Neural cell (in vitro differentiated cells): ENCODE results near the gene COL4A1. TPM values are rescaled to one million over a fixed set of nuclear protein-coding genes. Genes with fewer than 3 reads are reported as not detected.

Source experiments
- H2AFZ ChIP-seq: fragments of 200-600, 300-800 bp; sonication (generic), shearing (Covaris generic); 2 replicates; pipeline ENCODE4 v1.6.0; 2014; ENCODE audit warnings: low read depth, mild to moderate bottlenecking, antibody characterized with exemption, low read length, moderate library complexity
- H3F3A ChIP-seq: fragments of 200-600 bp; shearing (Covaris generic); 2 replicates; pipeline ENCODE4 v1.6.1; 2016; ENCODE audit warnings: mild to moderate bottlenecking, moderate library complexity, mixed read lengths, antibody characterized with exemption, low read length; ENCODE audit not compliant: insufficient read depth, poor library complexity, severe bottlenecking
- H3K27ac ChIP-seq: fragments of 200-600, 300-800 bp; sonication (generic), shearing (Covaris generic); 2 replicates; pipeline ENCODE4 v1.5.1; 2014; ENCODE audit warnings: mild to moderate bottlenecking, low read length, moderate library complexity
- H3K27me3 ChIP-seq: fragments of 300-800, 200-600 bp; sonication (generic), shearing (Covaris generic); 2 replicates; pipeline ENCODE4 v1.6.0; 2014; ENCODE audit warnings: mild to moderate bottlenecking, low read depth, low read length, moderate library complexity; ENCODE audit not compliant: insufficient read depth
- H3K36me3 ChIP-seq: fragments of 300-800, 200-600 bp; sonication (generic), shearing (Covaris generic); 2 replicates; pipeline ENCODE4 v1.5.1; 2014; ENCODE audit warnings: mild to moderate bottlenecking, antibody characterized with exemption, low read length, moderate library complexity; ENCODE audit not compliant: insufficient read depth
- H3K4me2 ChIP-seq: fragments of 300-800, 200-600 bp; sonication (generic), shearing (Covaris generic); 2 replicates; pipeline ENCODE4 v1.6.0; 2014; ENCODE audit warnings: mild to moderate bottlenecking, low read length
- H3K4me3 ChIP-seq: fragments of 300-800, 200-600 bp; sonication (generic), shearing (Covaris generic); 2 replicates; pipeline ENCODE4 v1.5.1; 2014; ENCODE audit warnings: mild to moderate bottlenecking, low read length, moderate library complexity
- H3K79me2 ChIP-seq: fragments of 200-600 bp; shearing (Covaris generic); replicated peaks from 2 replicates; pipeline ENCODE4 v1.6.0; 2014; ENCODE audit warnings: mild to moderate bottlenecking, low read length, moderate library complexity; ENCODE audit not compliant: insufficient read depth
- H3K9ac ChIP-seq: fragments of 300-800, 200-600 bp; sonication (generic), shearing (Covaris generic); 2 replicates; pipeline ENCODE4 v1.6.1; 2016; ENCODE audit warnings: mild to moderate bottlenecking, low read length, mixed read lengths
- H3K9me2 ChIP-seq: fragments of 200-600 bp; shearing (Covaris generic); 2 replicates; pipeline ENCODE4 v1.6.1; 2016; ENCODE audit warnings: mild to moderate bottlenecking, low read length, mixed read lengths; ENCODE audit not compliant: insufficient read depth
- H3K9me3 ChIP-seq: fragments of 200-600, 300-800 bp; sonication (generic), shearing (Covaris generic); 2 replicates; pipeline ENCODE4 v1.6.1; 2016; ENCODE audit warnings: mild to moderate bottlenecking, mixed run types, low read length, moderate library complexity, mixed read lengths
- H4K20me1 ChIP-seq: fragments of 200-600 bp; shearing (Covaris generic); 2 replicates; pipeline ENCODE4 v1.6.1; 2016; ENCODE audit warnings: mild to moderate bottlenecking, mixed run types; ENCODE audit not compliant: insufficient read depth
- EP300 ChIP-seq: fragments of 450-650 bp; conservative IDR thresholded peaks from 2 replicates; pipeline ENCODE4 v1.6.1; 2014; ENCODE audit warnings: antibody characterized with exemption, mild to moderate bottlenecking, moderate library complexity; ENCODE audit not compliant: poor library complexity, severe bottlenecking
- EZH2 ChIP-seq: fragments of 200-600, 300-800 bp; shearing (Covaris generic), sonication (generic); IDR thresholded peaks from 2 replicates; pipeline ENCODE4 v1.6.1; 2014; ENCODE audit warnings: antibody characterized with exemption, low read length, borderline replicate concordance, mild to moderate bottlenecking; ENCODE audit not compliant: insufficient read depth, poor library complexity, severe bottlenecking
- MXI1 ChIP-seq: fragments of 450-650 bp; conservative IDR thresholded peaks from 2 replicates; pipeline ENCODE4 v1.6.1; 2014; ENCODE audit warnings: antibody characterized with exemption, mild to moderate bottlenecking; ENCODE audit not compliant: poor library complexity, severe bottlenecking
- POLR2AphosphoS5 ChIP-seq: IDR thresholded peaks from 2 replicates; pipeline ENCODE4 v1.6.1; 2012
- RAD21 ChIP-seq: fragments of 450-650 bp; conservative IDR thresholded peaks from 2 replicates; pipeline ENCODE4 v1.6.1; 2014; ENCODE audit warnings: antibody characterized with exemption, mild to moderate bottlenecking, moderate library complexity
- SMC3 ChIP-seq: fragments of 450-650 bp; conservative IDR thresholded peaks from 2 replicates; pipeline ENCODE4 v1.6.1; 2014; ENCODE audit warnings: antibody characterized with exemption, mild to moderate bottlenecking, moderate library complexity; ENCODE audit not compliant: poor library complexity
- TAF1 ChIP-seq: IDR thresholded peaks from 2 replicates; pipeline ENCODE4 v1.6.1; 2012; ENCODE audit warnings: low read depth
- polyA plus RNA-seq: library from polyadenylated mRNA; depleted of rRNA; stranded (reverse); fragments of >200 nt; gene quantifications from 2 replicates; pipeline ENCODE4 v1.2.3, GENCODE V29; 2014
- TF ChIP-seq, protein P1 (sequence below): fragments of 450-650 bp; IDR thresholded peaks from 2 replicates; pipeline ENCODE4 v1.5.1; 2014; ENCODE audit warnings: antibody characterized with exemption, mild to moderate bottlenecking, moderate library complexity; ENCODE audit not compliant: poor library complexity, severe bottlenecking
- TF ChIP-seq, protein P2 (sequence below): IDR thresholded peaks from 2 replicates; pipeline ENCODE4 v1.6.1; 2012; ENCODE audit warnings: borderline replicate concordance

Gene COL4A1
- polyA plus RNA-seq, 1 donor from 2014 or later: 13.1 TPM

DNA sequence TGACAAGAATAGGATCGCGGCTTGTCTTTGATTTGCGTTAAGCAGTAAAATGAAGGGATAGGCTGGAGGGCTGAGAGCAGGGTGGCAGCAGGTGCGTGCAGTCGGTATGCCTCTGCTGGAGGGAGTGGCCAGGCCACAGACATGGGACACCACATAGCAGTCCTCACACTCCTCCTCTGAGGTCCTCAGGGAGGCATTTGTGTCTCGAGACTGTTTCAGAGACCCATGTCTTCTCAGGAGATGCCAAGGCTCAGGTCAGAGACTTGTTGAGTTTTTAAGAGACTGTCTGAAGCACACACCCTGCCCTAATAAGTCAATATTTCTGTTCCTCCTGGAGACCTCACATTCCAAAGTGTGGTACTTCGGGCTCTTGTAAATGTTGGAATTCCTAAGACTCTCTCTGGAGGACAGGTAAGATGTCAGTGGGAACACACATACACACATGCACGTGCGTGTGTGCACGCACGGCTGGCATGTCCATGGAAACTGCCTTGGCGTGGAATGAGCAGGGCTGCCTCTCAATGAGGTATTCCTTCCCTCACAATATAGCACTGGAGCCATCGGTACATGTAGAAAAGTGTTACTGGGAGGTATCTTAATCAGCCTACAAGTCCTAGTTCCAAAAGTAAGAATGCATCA, 46.5 kb upstream of the COL4A1 start:
- Histone ChIP-seq H3K36me3 (no peaks in the 10 kb centered on the region), H3K4me3 (no peak overlapping the region), H3K79me2 (no peaks in the 10 kb centered on the region), H3K9ac (no peak overlapping the region), H3K4me2 (no peak overlapping the region), H4K20me1 (no peaks in the 10 kb centered on the region), H3K27ac (no peak overlapping the region), H3K9me3 (no peaks in the 10 kb centered on the region), H3F3A (no peaks in the 10 kb centered on the region), H3K9me2 (no peaks in the 10 kb centered on the region), H2AFZ (no peak overlapping the region), H3K27me3 (no peaks in the 10 kb centered on the region)
- TF ChIP-seq POLR2AphosphoS5: no peak
- TF ChIP-seq TAF1: no peak
- no peak for TF ChIP-seq RAD21
- TF ChIP-seq, protein P1, sequence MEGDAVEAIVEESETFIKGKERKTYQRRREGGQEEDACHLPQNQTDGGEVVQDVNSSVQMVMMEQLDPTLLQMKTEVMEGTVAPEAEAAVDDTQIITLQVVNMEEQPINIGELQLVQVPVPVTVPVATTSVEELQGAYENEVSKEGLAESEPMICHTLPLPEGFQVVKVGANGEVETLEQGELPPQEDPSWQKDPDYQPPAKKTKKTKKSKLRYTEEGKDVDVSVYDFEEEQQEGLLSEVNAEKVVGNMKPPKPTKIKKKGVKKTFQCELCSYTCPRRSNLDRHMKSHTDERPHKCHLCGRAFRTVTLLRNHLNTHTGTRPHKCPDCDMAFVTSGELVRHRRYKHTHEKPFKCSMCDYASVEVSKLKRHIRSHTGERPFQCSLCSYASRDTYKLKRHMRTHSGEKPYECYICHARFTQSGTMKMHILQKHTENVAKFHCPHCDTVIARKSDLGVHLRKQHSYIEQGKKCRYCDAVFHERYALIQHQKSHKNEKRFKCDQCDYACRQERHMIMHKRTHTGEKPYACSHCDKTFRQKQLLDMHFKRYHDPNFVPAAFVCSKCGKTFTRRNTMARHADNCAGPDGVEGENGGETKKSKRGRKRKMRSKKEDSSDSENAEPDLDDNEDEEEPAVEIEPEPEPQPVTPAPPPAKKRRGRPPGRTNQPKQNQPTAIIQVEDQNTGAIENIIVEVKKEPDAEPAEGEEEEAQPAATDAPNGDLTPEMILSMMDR: no peak
- TF ChIP-seq MXI1: no peak
- TF ChIP-seq SMC3: no peak
- TF ChIP-seq, protein P2, sequence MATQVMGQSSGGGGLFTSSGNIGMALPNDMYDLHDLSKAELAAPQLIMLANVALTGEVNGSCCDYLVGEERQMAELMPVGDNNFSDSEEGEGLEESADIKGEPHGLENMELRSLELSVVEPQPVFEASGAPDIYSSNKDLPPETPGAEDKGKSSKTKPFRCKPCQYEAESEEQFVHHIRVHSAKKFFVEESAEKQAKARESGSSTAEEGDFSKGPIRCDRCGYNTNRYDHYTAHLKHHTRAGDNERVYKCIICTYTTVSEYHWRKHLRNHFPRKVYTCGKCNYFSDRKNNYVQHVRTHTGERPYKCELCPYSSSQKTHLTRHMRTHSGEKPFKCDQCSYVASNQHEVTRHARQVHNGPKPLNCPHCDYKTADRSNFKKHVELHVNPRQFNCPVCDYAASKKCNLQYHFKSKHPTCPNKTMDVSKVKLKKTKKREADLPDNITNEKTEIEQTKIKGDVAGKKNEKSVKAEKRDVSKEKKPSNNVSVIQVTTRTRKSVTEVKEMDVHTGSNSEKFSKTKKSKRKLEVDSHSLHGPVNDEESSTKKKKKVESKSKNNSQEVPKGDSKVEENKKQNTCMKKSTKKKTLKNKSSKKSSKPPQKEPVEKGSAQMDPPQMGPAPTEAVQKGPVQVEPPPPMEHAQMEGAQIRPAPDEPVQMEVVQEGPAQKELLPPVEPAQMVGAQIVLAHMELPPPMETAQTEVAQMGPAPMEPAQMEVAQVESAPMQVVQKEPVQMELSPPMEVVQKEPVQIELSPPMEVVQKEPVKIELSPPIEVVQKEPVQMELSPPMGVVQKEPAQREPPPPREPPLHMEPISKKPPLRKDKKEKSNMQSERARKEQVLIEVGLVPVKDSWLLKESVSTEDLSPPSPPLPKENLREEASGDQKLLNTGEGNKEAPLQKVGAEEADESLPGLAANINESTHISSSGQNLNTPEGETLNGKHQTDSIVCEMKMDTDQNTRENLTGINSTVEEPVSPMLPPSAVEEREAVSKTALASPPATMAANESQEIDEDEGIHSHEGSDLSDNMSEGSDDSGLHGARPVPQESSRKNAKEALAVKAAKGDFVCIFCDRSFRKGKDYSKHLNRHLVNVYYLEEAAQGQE: no peak
- no peak for TF ChIP-seq EP300
- TF ChIP-seq EZH2: no peak

DNA sequence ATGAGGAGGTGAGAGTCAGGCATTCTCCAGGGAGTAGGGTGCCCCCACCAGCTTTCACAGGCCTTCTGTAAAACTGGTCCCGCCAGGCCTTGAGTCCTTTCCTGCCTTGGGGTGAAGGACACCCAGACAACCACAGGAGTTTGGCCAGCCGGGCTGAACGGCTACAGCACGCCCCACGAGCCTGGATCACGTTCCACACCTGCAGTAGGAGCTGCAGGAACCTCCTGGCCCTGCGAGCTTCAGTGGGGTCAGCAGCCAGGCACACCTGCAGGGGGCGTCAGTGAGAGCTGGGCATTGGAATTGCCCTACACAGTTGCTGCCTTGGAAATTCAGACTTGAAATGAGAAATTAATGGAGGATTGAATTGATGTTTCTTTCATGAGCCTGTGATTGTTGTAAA, 45.8 kb upstream of the COL4A1 start:
- Histone ChIP-seq H4K20me1 (no peaks in the 10 kb centered on the region), H3K4me3 (no peak overlapping the region), H3K4me2 (no peak overlapping the region), H2AFZ (no peak overlapping the region), H3K9ac (no peak overlapping the region), H3F3A (no peaks in the 10 kb centered on the region), H3K9me3 (no peaks in the 10 kb centered on the region), H3K9me2 (no peaks in the 10 kb centered on the region), H3K79me2 (no peaks in the 10 kb centered on the region), H3K36me3 (no peaks in the 10 kb centered on the region), H3K27ac (no peak overlapping the region), H3K27me3 (no peaks in the 10 kb centered on the region)
- TF ChIP-seq MXI1 (no peak), EP300 (no peak), SMC3 (no peak), EZH2 (no peak), POLR2AphosphoS5 (no peak)
- TF ChIP-seq, protein P1: no peak
- TF ChIP-seq, protein P2: no peak
